H1 (cell line): ENCODE data around the gene RNF144A. TPM values are rescaled to one million over a fixed set of nuclear protein-coding genes. Genes with fewer than 3 reads are reported as not detected.

Experiments used
- CTCF ChIA-PET: fragments of 300-600 bp; sonication (Branson Sonifier 250); formaldehyde crosslinking; loops from one replicate; lab custom pipeline; 2021; ENCODE audit not compliant: partially characterized antibody; lab: Charles Lee
- POLR2A ChIA-PET: fragments of 300-600 bp; sonication (Branson Sonifier 250); formaldehyde crosslinking; loops from one replicate; lab custom pipeline; 2021; ENCODE audit warnings: inconsistent platforms; ENCODE audit not compliant: partially characterized antibody; lab: Charles Lee
- DNase-seq, 2 experiments: peaks; one replicate each; pipeline versions ENCODE4 v3.0.0 to v3.0.0-alpha.2; 2010 to 2022; ENCODE audit warnings: low spot score in 2 of 2, low read depth in 1 of 2, mixed read lengths in 1 of 2
- FAIRE-seq: peaks from 2 replicates; lab custom pipeline; 2011; peaks lifted over from hg19 to GRCh38; lab: Jason Lieb, UNC
- H2AFZ ChIP-seq: 2 replicates; pipeline ENCODE4 v1.8.1; 2012; ENCODE audit warnings: low read length, inconsistent platforms
- H2AK5ac ChIP-seq: 2 replicates; pipeline ENCODE4 v1.6.1; 2013; ENCODE audit warnings: low read depth, low read length
- H2BK120ac ChIP-seq: replicated peaks from 2 replicates; pipeline ENCODE3; 2013; ENCODE audit warnings: low read depth, low read length, inconsistent platforms
- H2BK12ac ChIP-seq: 2 replicates; pipeline ENCODE4 v1.6.1; 2013; ENCODE audit warnings: low read depth, low read length
- H2BK15ac ChIP-seq: 2 replicates; pipeline ENCODE4 v1.6.1; 2013; ENCODE audit warnings: low read length
- H2BK20ac ChIP-seq: 2 replicates; pipeline ENCODE4 v1.6.1; 2013; ENCODE audit warnings: low read length
- H2BK5ac ChIP-seq: 2 replicates; pipeline ENCODE4 v1.6.1; 2013; ENCODE audit warnings: low read depth, low read length
- H3K14ac ChIP-seq: 2 replicates; pipeline ENCODE4 v1.6.1; 2013; ENCODE audit warnings: inconsistent platforms; ENCODE audit not compliant: insufficient read length
- H3K18ac ChIP-seq: 2 replicates; pipeline ENCODE4 v1.6.1; 2013; ENCODE audit warnings: low read length; ENCODE audit errors: extremely low read depth
- H3K23ac ChIP-seq: 2 replicates; pipeline ENCODE4 v1.6.1; 2013; ENCODE audit warnings: inconsistent platforms; ENCODE audit not compliant: insufficient read length
- H3K23me2 ChIP-seq: 2 replicates; pipeline ENCODE4 v1.6.1; 2013; ENCODE audit warnings: low read depth, low read length
- H3K27ac ChIP-seq: 2 replicates; pipeline ENCODE4 v1.6.1; 2011; ENCODE audit warnings: low read depth, low read length, inconsistent platforms
- H3K27me3 ChIP-seq, 4 experiments: replicated peaks in 1 of 4; 1 replicate in 1 of 4; 2 replicates in 3 of 4; pipeline versions ENCODE4 v1.6.1 to v1.8.1; 2011 to 2013; ENCODE audit warnings: low read length in 3 of 4, mild to moderate bottlenecking in 3 of 4, inconsistent platforms in 2 of 4, mixed read lengths in 2 of 4, moderate library complexity in 1 of 4; ENCODE audit not compliant: control insufficient read depth in 3 of 4, insufficient read depth in 3 of 4; ENCODE audit errors: extremely low read depth in 1 of 4
- H3K36me3 ChIP-seq, 4 experiments: 2 replicates each; pipeline versions ENCODE4 v1.6.1 to v1.8.1; 2011 to 2013; ENCODE audit warnings: mild to moderate bottlenecking in 4 of 4, low read length in 3 of 4, moderate library complexity in 2 of 4, control low read depth in 1 of 4, inconsistent platforms in 1 of 4; ENCODE audit not compliant: insufficient read depth in 4 of 4, control insufficient read depth in 2 of 4
- H3K4ac ChIP-seq: replicated peaks from 2 replicates; pipeline ENCODE3; 2013; ENCODE audit warnings: low read length, low read depth, mixed read lengths, inconsistent platforms; ENCODE audit not compliant: insufficient read length
- H3K4me1 ChIP-seq, 4 experiments: replicated peaks in 1 of 4; 1 replicate in 1 of 4; 2 replicates in 3 of 4; pipeline versions ENCODE4 v1.6.1 to v1.8.1; 2011 to 2013; ENCODE audit warnings: low read length in 3 of 4, inconsistent platforms in 2 of 4, mixed read lengths in 1 of 4; ENCODE audit not compliant: insufficient read depth in 4 of 4, control insufficient read depth in 3 of 4
- H3K4me2 ChIP-seq, 2 experiments: 2 replicates each; pipeline versions ENCODE4 v1.6.1 to v1.8.1; 2011 to 2013; ENCODE audit warnings: low read depth in 2 of 2, low read length in 2 of 2, control low read depth in 1 of 2, inconsistent platforms in 1 of 2, mild to moderate bottlenecking in 1 of 2; ENCODE audit not compliant: insufficient read depth in 1 of 2
- H3K4me3 ChIP-seq, 4 experiments: fragments of 200-600, 300-600 bp in 1 of 4; sonication (generic), shearing (Covaris generic), sonication (Bioruptor Twin) in 1 of 4; 2 replicates each; pipeline versions ENCODE4 v1.5.1 to v1.8.1; 2011 to 2016; ENCODE audit warnings: low read length in 4 of 4, low read depth in 3 of 4, control low read depth in 2 of 4, inconsistent platforms in 2 of 4, mild to moderate bottlenecking in 2 of 4, mixed read lengths in 1 of 4, moderate library complexity in 1 of 4; ENCODE audit not compliant: insufficient read depth in 2 of 4; ENCODE audit errors: extremely low read depth in 1 of 4
- H3K56ac ChIP-seq: replicated peaks from 2 replicates; pipeline ENCODE3; 2013; ENCODE audit warnings: low read depth, mild to moderate bottlenecking, mixed read lengths, low read length, inconsistent platforms; ENCODE audit not compliant: insufficient read length
- H3K79me1 ChIP-seq: 2 replicates; pipeline ENCODE4 v1.6.1; 2013; ENCODE audit warnings: low read depth, low read length, control low read depth
- H3K79me2 ChIP-seq, 2 experiments: 2 replicates each; pipeline versions ENCODE4 v1.6.1 to v1.8.1; 2012 to 2013; ENCODE audit warnings: low read length in 2 of 2, mild to moderate bottlenecking in 2 of 2, inconsistent platforms in 1 of 2; ENCODE audit not compliant: insufficient read depth in 2 of 2, control insufficient read depth in 1 of 2
- H3K9ac ChIP-seq, 4 experiments: replicated peaks in 1 of 4; 1 replicate in 1 of 4; 2 replicates in 3 of 4; pipeline versions ENCODE4 v1.6.1 to v1.8.1; 2011 to 2013; ENCODE audit warnings: low read depth in 3 of 4, low read length in 3 of 4, control low read depth in 2 of 4, mild to moderate bottlenecking in 2 of 4, moderate library complexity in 2 of 4, inconsistent platforms in 1 of 4; ENCODE audit errors: extremely low read depth in 1 of 4
- H3K9me3 ChIP-seq, 2 experiments: 2 replicates each; pipeline versions ENCODE4 v1.6.1 to v1.8.1; 2012 to 2013; ENCODE audit warnings: mild to moderate bottlenecking in 2 of 2, moderate library complexity in 2 of 2, control low read depth in 1 of 2, inconsistent platforms in 1 of 2, low read depth in 1 of 2, low read length in 1 of 2, mixed read lengths in 1 of 2; ENCODE audit not compliant: insufficient read depth in 2 of 2
- H4K20me1 ChIP-seq, 2 experiments: replicated peaks in 1 of 2; 2 replicates each; pipeline versions ENCODE3 to v1.8.1; 2011 to 2013; ENCODE audit warnings: inconsistent platforms in 2 of 2, low read length in 2 of 2, mild to moderate bottlenecking in 1 of 2; ENCODE audit not compliant: insufficient read depth in 2 of 2, control insufficient read depth in 1 of 2
- H4K5ac ChIP-seq: 2 replicates; pipeline ENCODE4 v1.6.1; 2013; ENCODE audit warnings: low read length, low read depth, mixed read lengths, inconsistent platforms; ENCODE audit not compliant: insufficient read length
- H4K8ac ChIP-seq: 2 replicates; pipeline ENCODE4 v1.8.0; 2013; ENCODE audit warnings: mild to moderate bottlenecking, moderate library complexity, low read length, inconsistent platforms; ENCODE audit not compliant: insufficient read depth; ENCODE audit errors: extremely low read depth
- H4K91ac ChIP-seq: replicated peaks from 2 replicates; pipeline ENCODE3; 2013; ENCODE audit warnings: low read length, mixed read lengths, inconsistent platforms; ENCODE audit not compliant: insufficient read length
- RNF2 ChIP-seq: fragments of 200-900, 300-1000 bp; sonication (generic); IDR thresholded peaks from 2 replicates; pipeline ENCODE4 v1.7.1; 2016; ENCODE audit warnings: borderline replicate concordance, low read depth, mild to moderate bottlenecking, antibody characterized with exemption, low read length; ENCODE audit not compliant: poor library complexity, severe bottlenecking; ENCODE audit errors: missing control alignments
- TCF12 ChIP-seq: IDR thresholded peaks from 2 replicates; pipeline ENCODE4 v1.6.1; 2011; ENCODE audit warnings: low read depth, mild to moderate bottlenecking, low read length
- YY1 ChIP-seq: IDR thresholded peaks from 2 replicates; pipeline ENCODE4 v1.6.1; 2011; ENCODE audit warnings: low read depth, mild to moderate bottlenecking, low read length
- WGBS, 2 experiments: shearing (Covaris generic) in 1 of 2; methylation state at CpG; one replicate each; pipeline versions ENCODE4 v1.1.6 to v1.1.7; 2013 to 2015; ENCODE audit warnings: low lambda C conversion rate in 2 of 2, mixed read lengths in 2 of 2, inconsistent platforms in 1 of 2, low coverage in 1 of 2, missing lambda C conversion rate in 1 of 2; ENCODE audit not compliant: insufficient replicate concordance in 2 of 2, insufficient coverage in 1 of 2, insufficient read length in 1 of 2; ENCODE audit errors: extremely low coverage in 1 of 2, missing lambda C conversion rate in 1 of 2; 5-methylcytosine and 5-hydroxymethylcytosine counted together
- polyA plus RNA-seq, 7 experiments: library from polyadenylated mRNA; depleted of rRNA in 3 of 7; stranded (reverse) in 5 of 7; unstranded in 2 of 7; fragments of >200 nt in 5 of 7; fragments of 200-250 nt in 2 of 7; gene quantifications; 1 replicate in 5 of 7; 2 replicates in 1 of 7; 4 replicates in 1 of 7; pipeline versions ENCODE4 v1.2.1 to v1.2.3, GENCODE V29; 2011 to 2013; ENCODE audit warnings: missing spikeins in 2 of 7, mixed read lengths in 2 of 7
- total RNA-seq: library from RNA; stranded (reverse); fragmentation: NEBNext Ultra II Directional; extraction: Animal tissue kit (Norgen Biotek cat#: 25700); gene quantifications from 2 replicates; pipeline ENCODE4 v1.2.1, GENCODE V29; 2021

RNF144A gene
- total and polyA plus RNA-seq, 2 of the 8 experiments (the other 6 are each of a cell fraction or from before 2014, with no cell fraction given): 14.0 to 15.0 TPM

GRCh38 chr2:6959751-6960150 lies 42.5 kb downstream of the RNF144A start:
- no peak overlapping the region for H4K5ac ChIP-seq
- H3K23me2 ChIP-seq: no peaks in the 10 kb centered on the region
- no peak overlapping the region for H2BK15ac ChIP-seq
- no peak overlapping the region for H2AK5ac ChIP-seq
- no peaks in the 10 kb centered on the region for H3K79me2 ChIP-seq
- no peaks in the 10 kb centered on the region; the same call in none of the 2 replicates for H3K79me1 ChIP-seq
- H2BK5ac ChIP-seq: no peak overlapping the region
- no peaks in the 10 kb centered on the region for H3K36me3 ChIP-seq
- no peak overlapping the region for H2BK20ac ChIP-seq
- no peak overlapping the region for H3K18ac ChIP-seq
- no peak overlapping the region for H3K9ac ChIP-seq
- CTCF ChIA-PET: no interaction called here
- FAIRE-seq (no peak), DNase-seq (no peak)
- POLR2A ChIA-PET: no interaction called here
- H3K4me3 ChIP-seq: no peak overlapping the region
- no peak overlapping the region for H3K14ac ChIP-seq
- TF ChIP-seq RNF2 (no peak), TCF12 (no peak), YY1 (no peak)
- no peak overlapping the region for H3K56ac ChIP-seq
- no peak overlapping the region for H2AFZ ChIP-seq
- no peaks in the 10 kb centered on the region for H3K27me3 ChIP-seq
- H3K9me3 ChIP-seq: no peaks in the 10 kb centered on the region
- no peak overlapping the region for H4K8ac ChIP-seq
- H3K23ac ChIP-seq: no peak overlapping the region
- 90% methylated on average over 3 of the region's 3 CpGs; no CpG with 5 or more reads in 1 of the 2 experiments for WGBS, 2 experiments
- no peaks in the 10 kb centered on the region for H4K20me1 ChIP-seq
- H2BK12ac ChIP-seq: no peak overlapping the region
- no peak overlapping the region for H3K4ac ChIP-seq
- no peak overlapping the region for H4K91ac ChIP-seq
- no peak overlapping the region for H3K27ac ChIP-seq
- no peak overlapping the region for H3K4me2 ChIP-seq
- no peaks in the 10 kb centered on the region; a peak in 1 of 7 replicates for H3K4me1 ChIP-seq
- no peak overlapping the region for H2BK120ac ChIP-seq
